ENCODE results near the gene RAD9B.
A peak's percentile ranks its signal among the peaks of the same experiment; 100 is the strongest.
"Not testable (repeated sequence)": the region's sequence is repeated elsewhere in the genome, so short reads cannot be mapped to it uniquely, and the experiment has no call there.

RAD9B gene

GRCh38 chr12:110501752-110502738 is at the start of gene RAD9B, which contains the start of gene VPS29:
TSS of gene RAD9B (plus strand) at chr12:110502331. CDS start at chr12:110502338, 7 bp downstream.
TSS of gene VPS29 (minus strand) at chr12:110502111. CDS start at chr12:110502051, 60 bp downstream.
- DNase-seq: peak; percentile 95 to 98

- no peak for DNase-seq
Measured at GRCh38 chr12:110453569-110454296, 48.4 kb upstream of the RAD9B start.

- no peak for DNase-seq
Measured at GRCh38 chr12:110458756-110459155, 43.4 kb upstream of the RAD9B start.

GRCh38 chr12:110461189-110461588 is 40.9 kb upstream of the RAD9B start:
- not testable (repeated sequence) for DNase-seq

- DNase-seq: no peak
Measured at GRCh38 chr12:110465024-110465423, 37.1 kb upstream of the RAD9B start.

- not testable (repeated sequence) for DNase-seq
Measured at GRCh38 chr12:110465765-110466164, 36.4 kb upstream of the RAD9B start.

GRCh38 chr12:110466791-110467190 is 35.3 kb upstream of the RAD9B start:
- no peak for DNase-seq

GRCh38 chr12:110467847-110468213 is 34.3 kb upstream of the RAD9B start:
- DNase-seq: no peak

GRCh38 chr12:110468214-110469048 is 33.7 kb upstream of the RAD9B start, which contains the start of the genes FAM216A and GPN3:
TSS of gene FAM216A (plus strand) at chr12:110468845. CDS start at chr12:110468876, 31 bp downstream.
TSS of gene GPN3 (minus strand) at chr12:110468257. CDS start at chr12:110468203, 54 bp downstream.
- peak; percentile 96 to 98 for DNase-seq

- DNase-seq: no peak
Measured at GRCh38 chr12:110475426-110475825, 26.7 kb upstream of the RAD9B start.

GRCh38 chr12:110498984-110499706 is 3.0 kb upstream of the RAD9B start:
- DNase-seq: peak in 1 of 2 experiments; percentile 54

GRCh38 chr12:110501399-110501751 is 756 bp upstream of the RAD9B start:
- peak; percentile 67 to 73 for DNase-seq

GRCh38 chr12:110503432-110503831 is 1.3 kb downstream of the RAD9B start:
- DNase-seq: no peak

GRCh38 chr12:110505332-110505731 is 3.2 kb downstream of the RAD9B start:
- no peak for DNase-seq

GRCh38 chr12:110508071-110508586 is 6.0 kb downstream of the RAD9B start:
- DNase-seq: no peak

GRCh38 chr12:110513842-110514241 is 11.7 kb downstream of the RAD9B start:
- DNase-seq: no peak

- no peak for DNase-seq
Measured at GRCh38 chr12:110514363-110514762, 12.2 kb downstream of the RAD9B start.

- no peak for DNase-seq
Measured at GRCh38 chr12:110516995-110517394, 14.9 kb downstream of the RAD9B start.

- not testable (repeated sequence) for DNase-seq
Measured at GRCh38 chr12:110518014-110518413, 15.9 kb downstream of the RAD9B start.

- DNase-seq: not testable (repeated sequence)
Measured at GRCh38 chr12:110520876-110521712, 19.0 kb downstream of the RAD9B start.
